Activated CD4-positive, alpha-beta T cell treated with anti-CD3 and anti-CD28 coated beads, Interleukin-2, Interleukin-4, amounts not matched to agents 100 ng/mL and 50 ng/mL, durations not matched to agents 16 hours and 8 hours (primary cell): Measurements from ENCODE around the gene CARS2.
"Not testable (repeated sequence)": the region's sequence is repeated elsewhere in the genome, so short reads cannot be mapped to it uniquely, and the experiment has no call there.

Source experiments
- DNase-seq: peaks from one replicate; pipeline ENCODE4 v3.0.0-alpha.2; 2020; ENCODE audit warnings: low spot score

The CARS2 gene

GRCh38 chr13:110706570-110707372 lies 855 bp upstream of the CARS2 start:
- no peak for DNase-seq

- DNase-seq = no peak
Measured at GRCh38 chr13:110705356-110705825, 525 bp downstream of the CARS2 start.

- DNase-seq = no peak
Measured at GRCh38 chr13:110702591-110703526, 3.1 kb downstream of the CARS2 start.

GRCh38 chr13:110702089-110702488 lies 3.8 kb downstream of the CARS2 start:
- no peak for DNase-seq

GRCh38 chr13:110701061-110701460 lies 4.9 kb downstream of the CARS2 start:
- DNase-seq = not testable (repeated sequence)

- no peak for DNase-seq
Measured at GRCh38 chr13:110700641-110701040, 5.3 kb downstream of the CARS2 start.

- no peak for DNase-seq
Measured at GRCh38 chr13:110700186-110700585, 5.7 kb downstream of the CARS2 start.

GRCh38 chr13:110699148-110700145 lies 6.5 kb downstream of the CARS2 start:
- DNase-seq = no peak

- no peak for DNase-seq
Measured at GRCh38 chr13:110698689-110699088, 7.2 kb downstream of the CARS2 start.

GRCh38 chr13:110697842-110698241 lies 8.1 kb downstream of the CARS2 start:
- no peak for DNase-seq

GRCh38 chr13:110696776-110697175 lies 9.1 kb downstream of the CARS2 start:
- DNase-seq = no peak

GRCh38 chr13:110695774-110696173 lies 10.1 kb downstream of the CARS2 start:
- DNase-seq = not testable (repeated sequence)

GRCh38 chr13:110690516-110690915 lies 15.4 kb downstream of the CARS2 start:
- no peak for DNase-seq

GRCh38 chr13:110689711-110690110 lies 16.2 kb downstream of the CARS2 start:
- DNase-seq = no peak

- no peak for DNase-seq
Measured at GRCh38 chr13:110689041-110689440, 16.9 kb downstream of the CARS2 start.

- DNase-seq = no peak
Measured at GRCh38 chr13:110687736-110688135, 18.2 kb downstream of the CARS2 start.

GRCh38 chr13:110685305-110686020 lies 20.5 kb downstream of the CARS2 start:
- DNase-seq = no peak

- DNase-seq = no peak
Measured at GRCh38 chr13:110684388-110685056, 21.4 kb downstream of the CARS2 start.

- no peak for DNase-seq
Measured at GRCh38 chr13:110683921-110684320, 22.0 kb downstream of the CARS2 start.

GRCh38 chr13:110683203-110683883 lies 22.6 kb downstream of the CARS2 start:
- no peak for DNase-seq
